ENCODE data around the gene HK3.

HK3 gene

DNA sequence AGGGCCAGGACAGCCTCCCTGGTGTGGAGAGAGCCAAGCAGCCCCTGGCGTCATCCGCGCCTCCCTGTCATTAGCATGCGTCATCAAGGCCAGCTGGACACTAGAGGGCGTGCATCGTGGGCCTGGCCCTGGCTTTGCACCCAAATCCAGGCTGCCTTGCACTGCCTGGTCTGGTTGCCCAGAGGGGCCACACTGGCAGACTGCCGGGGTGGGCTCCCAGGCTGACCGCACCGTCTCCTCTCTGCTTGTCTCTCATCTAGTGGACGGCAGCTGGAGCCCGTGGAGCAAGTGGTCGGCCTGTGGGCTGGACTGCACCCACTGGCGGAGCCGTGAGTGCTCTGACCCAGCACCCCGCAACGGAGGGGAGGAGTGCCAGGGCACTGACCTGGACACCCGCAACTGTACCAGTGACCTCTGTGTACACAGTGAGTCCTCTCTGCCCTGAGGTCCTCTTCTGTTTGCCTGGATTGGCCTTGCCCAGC, 29.0 kb downstream of the HK3 start:
- peak in 10 of 56 donors; percentile 11 to 39 (median 19) for DNase-seq

- DNase-seq, result no peak
Measured at GRCh38 chr5:176869501-176870109, 29.5 kb downstream of the HK3 start.

GRCh38 chr5:176868731-176869130, 30.4 kb downstream of the HK3 start:
- no peak for DNase-seq

- no peak for DNase-seq
Measured at GRCh38 chr5:176868126-176868525, 31.0 kb downstream of the HK3 start.

DNA sequence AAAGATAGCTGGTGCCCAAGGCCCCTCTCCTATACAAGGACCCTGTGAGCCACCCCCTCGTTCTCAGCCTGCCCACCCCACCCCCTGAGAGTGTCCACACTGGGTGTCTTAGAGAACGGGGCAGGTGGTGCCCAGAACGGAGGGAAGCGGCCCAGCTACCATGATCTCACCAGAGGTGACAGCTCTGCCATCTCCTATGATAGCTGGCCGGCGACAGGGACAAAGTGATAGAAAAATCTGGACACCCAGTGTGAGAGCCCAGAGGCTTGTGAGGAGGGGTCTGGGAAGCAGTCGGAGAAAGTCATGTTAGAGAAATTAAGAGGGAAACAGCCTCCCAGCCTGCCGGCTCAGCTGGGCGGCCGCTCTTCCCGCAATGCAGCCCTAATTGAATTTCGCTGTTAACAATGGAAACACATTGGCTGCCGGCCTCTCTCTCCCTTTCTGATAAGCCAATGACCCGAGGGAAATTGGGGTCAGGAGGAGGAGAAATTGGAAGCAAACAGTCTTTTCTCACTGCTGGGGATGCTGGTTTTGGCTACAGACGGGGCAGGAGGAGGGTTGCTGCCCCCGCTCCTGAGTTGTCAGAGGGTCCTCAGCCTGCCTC, 32.3 kb downstream of the HK3 start:
- DNase-seq, result no peak

DNA sequence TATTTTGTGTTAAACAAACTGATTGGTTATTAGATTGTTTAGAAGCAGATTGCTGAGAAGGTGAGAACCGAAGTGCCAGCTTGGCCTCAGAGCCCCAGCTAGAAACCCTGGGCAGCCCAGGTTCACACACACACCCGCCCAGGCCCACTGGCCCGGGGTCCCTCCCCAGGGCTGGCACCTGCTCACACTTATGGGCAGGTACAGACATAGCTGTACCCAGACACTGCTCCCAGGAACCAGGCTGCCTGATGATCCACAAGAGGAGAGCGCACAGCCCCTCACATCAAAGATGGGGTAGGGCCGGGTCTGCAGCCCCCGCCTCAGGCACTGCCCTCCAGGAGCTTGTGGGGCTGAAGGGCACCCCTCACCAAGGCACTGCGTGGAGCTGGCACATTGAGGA, 33.2 kb downstream of the HK3 start:
- no peak for DNase-seq

- no peak for DNase-seq
Measured at GRCh38 chr5:176864755-176865154, 34.4 kb downstream of the HK3 start.

GRCh38 chr5:176863765-176864098, 35.4 kb downstream of the HK3 start:
- DNase-seq, result no peak

DNA sequence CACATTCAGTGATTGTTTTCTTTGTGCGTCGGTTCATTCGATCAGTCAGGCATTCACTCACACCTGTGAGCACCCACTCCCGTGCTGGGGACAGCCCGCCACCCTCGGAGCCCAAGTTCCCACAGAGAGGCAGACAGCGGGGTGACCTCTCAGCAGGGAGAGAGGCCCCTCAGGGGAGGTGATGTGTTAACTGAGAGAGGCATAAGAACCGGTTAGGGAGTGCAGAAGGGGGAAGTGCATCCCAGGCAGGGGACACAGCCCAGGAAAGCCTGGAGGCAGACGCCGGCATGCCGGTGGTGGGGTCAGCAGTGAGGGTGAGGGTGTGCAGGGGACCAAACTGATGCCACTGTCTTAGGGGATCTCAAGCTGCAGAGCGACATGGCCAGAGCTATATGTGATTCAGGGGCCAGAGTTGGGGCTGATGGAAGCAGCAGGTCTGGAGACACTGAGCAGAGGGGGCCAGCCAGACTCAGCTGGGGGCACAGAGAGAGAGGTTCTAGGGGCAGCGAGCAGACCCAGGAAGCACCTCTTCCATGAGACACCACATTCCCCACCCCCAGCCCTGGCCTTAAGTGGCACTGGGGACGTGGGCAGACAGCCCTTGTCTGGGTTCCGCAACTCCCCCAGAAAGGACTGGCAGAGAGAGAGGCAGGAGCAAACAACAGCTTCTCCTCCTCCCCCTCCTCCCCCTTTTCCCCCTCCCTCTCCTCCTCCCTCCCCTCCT, 35.9 kb downstream of the HK3 start:
- no peak for DNase-seq

- no peak for DNase-seq
Measured at GRCh38 chr5:176862330-176862995, 36.7 kb downstream of the HK3 start.

GRCh38 chr5:176861276-176861675, 37.9 kb downstream of the HK3 start:
- DNase-seq, result no peak

DNA sequence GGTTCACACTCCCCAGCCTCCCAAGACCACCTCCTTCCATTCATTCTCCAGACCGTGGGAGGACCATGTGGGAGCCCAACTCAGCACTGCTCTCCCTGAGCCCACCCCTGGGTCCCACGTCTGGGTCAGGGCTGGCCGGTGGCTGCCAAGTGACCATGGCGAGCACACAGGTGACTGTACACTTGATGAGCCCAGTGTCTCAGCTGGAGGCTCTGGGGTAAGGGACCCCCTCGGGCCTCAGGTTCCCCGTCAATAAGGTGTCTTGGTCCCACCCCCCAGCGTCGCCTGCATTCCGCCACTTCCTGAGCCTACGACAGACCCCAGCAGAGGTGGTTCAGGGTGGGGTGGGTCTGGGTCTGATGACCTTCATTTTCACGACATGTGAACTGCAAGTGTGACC, 38.8 kb downstream of the HK3 start:
- no peak for DNase-seq

- no peak for DNase-seq
Measured at GRCh38 chr5:176859916-176860315, 39.2 kb downstream of the HK3 start.

GRCh38 chr5:176857894-176858273, 41.3 kb downstream of the HK3 start:
- DNase-seq, result no peak

DNA sequence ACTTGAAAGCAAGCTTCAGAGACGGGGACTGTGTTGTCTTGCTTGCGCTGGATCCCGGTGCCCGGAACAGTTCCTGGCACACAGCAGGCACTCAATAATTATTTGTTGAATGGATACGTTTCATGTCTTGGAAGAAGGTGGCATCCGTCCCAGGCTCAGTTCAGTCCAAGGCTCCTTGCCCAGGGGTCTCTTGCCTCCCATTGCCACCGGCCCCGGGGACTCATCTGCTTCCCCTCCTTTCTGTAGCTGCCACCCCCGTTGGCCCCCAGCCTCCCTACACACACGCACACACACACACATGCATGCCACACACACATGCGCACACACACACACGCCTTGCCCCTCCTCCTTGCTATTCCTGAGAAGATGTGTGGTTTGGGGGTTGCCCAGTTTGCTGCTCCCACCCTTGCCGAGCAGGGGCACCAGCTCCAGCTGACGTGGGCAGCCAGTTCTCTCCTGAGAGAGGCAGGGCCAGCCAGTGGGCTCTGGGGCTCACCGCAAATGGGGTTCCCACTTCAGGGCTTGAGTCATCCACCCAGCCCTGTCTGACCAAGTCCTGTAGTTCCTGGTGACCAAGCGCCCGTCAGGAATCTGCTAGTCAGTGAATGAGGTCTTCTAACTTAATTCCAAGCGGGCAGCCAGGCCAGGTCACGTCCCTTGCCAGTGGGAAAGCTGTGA, 41.8 kb downstream of the HK3 start:
- DNase-seq, result peak in 4 of 56 donors; percentile 5 to 25 (median 20)

DNA sequence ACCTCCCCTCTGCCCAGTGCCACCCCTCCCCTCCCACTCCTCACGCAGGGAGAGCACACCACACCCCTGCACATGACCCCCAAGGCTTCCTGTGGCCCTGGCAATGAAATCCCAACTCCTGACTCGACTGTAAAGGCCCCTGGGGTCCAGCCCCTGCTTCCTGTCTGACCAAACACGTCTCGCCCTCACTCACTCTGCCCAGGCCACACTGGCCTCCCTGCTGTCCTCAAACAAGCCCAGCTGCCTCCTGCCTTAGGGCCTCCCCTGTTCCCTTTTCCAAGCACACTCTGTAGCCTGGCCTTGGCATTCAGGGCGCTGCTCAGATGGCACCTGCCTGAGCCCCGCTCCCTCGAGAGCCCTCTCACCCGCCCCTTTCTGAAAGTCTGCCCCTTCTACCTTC, 42.4 kb downstream of the HK3 start:
- no peak for DNase-seq

GRCh38 chr5:176855598-176855997, 43.5 kb downstream of the HK3 start:
- DNase-seq, result no peak

- DNase-seq, result no peak
Measured at GRCh38 chr5:176854164-176854563, 45.0 kb downstream of the HK3 start.

GRCh38 chr5:176853151-176853778, 45.9 kb downstream of the HK3 start:
- DNase-seq, result peak in 35 of 56 donors; percentile 4 to 75 (median 38)

- no peak for DNase-seq
Measured at GRCh38 chr5:176851871-176852658, 47.1 kb downstream of the HK3 start.

Measured in nucleus accumbens (tissue), 56 donors.